Measurements from ENCODE around the gene OR4E1.
A peak's percentile ranks its signal among the peaks of the same experiment; 100 is the strongest.
"Not testable (repeated sequence)": the region's sequence is repeated elsewhere in the genome, so short reads cannot be mapped to it uniquely, and the experiment has no call there.

Gene OR4E1

DNA sequence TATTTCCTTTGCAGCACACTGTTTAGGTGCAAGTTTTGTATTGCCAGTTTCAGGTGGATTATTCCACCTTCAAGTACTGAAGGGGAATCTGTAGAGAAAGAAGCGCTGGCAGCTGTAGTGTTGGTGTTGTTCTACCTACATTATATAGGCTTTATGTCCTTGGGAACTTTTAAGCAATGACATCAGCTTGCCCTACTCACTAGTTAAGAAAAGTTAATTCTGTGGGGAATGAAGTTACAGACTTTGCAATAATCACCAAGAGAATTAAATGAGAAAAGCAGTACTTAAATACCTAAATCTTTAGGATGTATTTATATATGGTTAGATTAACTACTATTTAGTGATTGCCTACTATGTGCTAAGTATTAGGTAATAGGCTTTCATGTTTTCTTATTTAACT lies at the start of gene OR4E1:
Gene OR4E1, minus strand, starts transcription at position 101 of the 400 bp plus-strand sequence. CDS start 2,883 bp downstream, outside the sequence.
- DNase-seq (ENCODE audit: low spot score), result no peak

GRCh38 chr14:21721504-21721903 lies 47.9 kb upstream of the OR4E1 start:
- DNase-seq (ENCODE audit: low spot score), result no peak

GRCh38 chr14:21719841-21720240 lies 46.2 kb upstream of the OR4E1 start:
- no peak for DNase-seq (ENCODE audit: low spot score)

DNA sequence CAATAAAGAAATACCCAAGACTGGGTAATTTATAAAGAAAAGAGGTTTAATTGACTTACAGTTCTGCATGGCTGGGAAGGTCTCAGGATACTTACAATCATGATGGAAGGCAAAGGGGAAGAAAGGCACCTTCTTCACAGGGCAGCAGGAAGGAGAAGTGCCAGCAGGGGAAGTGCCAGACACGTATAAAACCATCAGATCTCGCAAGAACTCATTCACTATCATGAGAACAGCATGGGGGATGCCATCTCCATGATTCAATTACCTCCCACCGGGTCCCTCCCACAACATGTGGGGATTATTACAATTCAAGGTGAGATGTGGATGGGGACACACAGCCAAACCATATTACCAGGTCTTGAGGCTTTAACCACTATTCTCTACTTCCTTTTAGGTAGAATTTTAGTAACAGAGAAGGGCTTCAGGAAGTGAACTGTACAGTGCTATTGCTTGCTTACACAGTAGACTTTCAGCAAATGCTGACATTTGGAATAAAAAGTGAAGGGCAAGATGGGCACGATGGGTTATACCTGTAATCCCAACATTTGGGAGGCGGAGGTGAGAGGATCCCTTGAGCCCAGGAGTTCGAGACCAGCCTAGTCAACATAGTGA lies 40.8 kb upstream of the OR4E1 start:
- DNase-seq (ENCODE audit: low spot score), result no peak

- no peak for DNase-seq (ENCODE audit: low spot score)
These were observed 38.4 kb upstream of the OR4E1 start for GRCh38 chr14:21712036-21712435.

- peak; percentile 39 for DNase-seq (ENCODE audit: low spot score)
These were observed 37.8 kb upstream of the OR4E1 start for GRCh38 chr14:21711360-21711961.

DNA sequence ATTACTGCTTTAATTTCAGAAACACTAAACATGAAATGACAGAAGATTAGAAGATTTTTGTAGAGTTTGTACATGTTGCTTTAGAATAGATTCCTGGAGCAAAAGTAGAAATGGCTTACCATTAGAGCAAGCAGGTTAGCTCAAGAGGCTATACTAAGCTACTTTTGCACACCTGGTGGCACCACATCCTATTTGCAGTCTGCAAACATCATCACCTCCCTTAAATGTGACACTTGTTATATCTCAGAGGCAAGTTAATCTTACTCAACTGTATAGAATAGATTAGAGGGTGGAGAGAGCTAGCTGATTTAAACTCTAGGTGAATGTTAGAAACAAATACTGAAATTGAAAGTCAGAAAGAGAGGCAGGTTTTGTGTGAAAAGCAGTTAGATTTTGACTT lies 30.7 kb upstream of the OR4E1 start:
- no peak for DNase-seq (ENCODE audit: low spot score)

DNA sequence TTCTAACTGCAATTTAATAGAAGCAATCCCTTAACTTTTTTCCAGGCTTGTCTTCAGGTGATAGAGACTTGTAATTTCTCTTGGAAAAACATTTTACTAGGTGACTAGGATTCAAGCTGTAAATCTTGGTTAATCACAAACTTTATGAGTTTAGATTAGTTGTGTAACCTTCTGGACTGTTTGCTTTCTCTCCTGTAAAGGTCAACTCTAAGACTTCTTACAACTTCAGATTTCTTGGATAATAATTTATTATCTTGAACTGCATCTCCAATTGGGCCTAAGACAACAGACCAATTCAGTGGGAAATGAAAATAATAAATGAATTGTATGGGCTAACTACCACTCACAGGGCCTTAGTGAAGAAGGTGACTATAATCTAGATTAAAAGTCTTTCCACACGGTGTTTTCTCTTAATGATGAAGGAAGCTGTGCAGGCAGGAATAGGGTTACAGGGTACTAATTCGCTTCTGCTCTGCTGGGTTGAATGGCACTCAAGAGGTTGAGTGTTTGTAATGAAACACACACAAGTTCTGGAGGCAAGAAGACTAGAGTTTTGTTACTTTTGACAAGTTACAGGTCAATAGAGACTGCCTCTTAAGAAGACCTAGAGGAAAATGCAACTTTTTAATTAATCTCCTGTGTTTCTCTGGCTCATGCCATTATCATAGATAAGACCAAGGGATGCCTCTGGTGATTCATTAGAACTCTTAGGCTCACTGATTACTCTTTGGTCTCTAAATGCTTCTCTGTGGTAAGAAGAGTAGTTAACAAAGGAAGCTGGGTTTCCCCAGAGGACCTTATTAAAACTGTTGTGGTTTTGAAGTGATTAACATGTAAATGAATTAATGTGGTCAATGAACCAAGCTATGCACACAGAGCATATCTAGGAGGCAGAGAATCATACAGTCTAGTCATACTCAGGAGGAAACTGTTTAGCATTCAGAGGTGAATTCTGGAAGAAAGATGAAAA lies 30.0 kb upstream of the OR4E1 start:
- no peak for DNase-seq (ENCODE audit: low spot score)

GRCh38 chr14:21702316-21702715 lies 28.7 kb upstream of the OR4E1 start:
- no peak for DNase-seq (ENCODE audit: low spot score)

DNA sequence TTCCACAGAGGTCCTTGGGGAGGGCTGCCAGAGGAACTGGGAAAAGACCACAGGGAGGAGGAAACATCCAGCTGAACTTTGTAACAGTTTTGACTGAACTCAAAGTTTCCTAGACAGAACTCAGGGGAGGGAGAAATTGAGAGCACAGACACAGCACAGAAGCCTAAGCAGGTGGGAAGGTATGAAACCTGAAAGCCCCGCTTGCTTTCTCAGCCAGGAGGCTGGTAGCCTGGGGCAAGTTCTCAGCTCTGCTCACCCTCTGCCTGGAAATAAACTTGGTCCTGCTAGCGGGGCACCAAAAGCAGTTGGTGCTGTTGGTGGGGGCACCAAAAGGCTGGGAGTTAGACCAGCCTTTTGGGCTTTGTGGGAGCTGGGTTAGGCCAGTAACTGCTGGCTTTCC lies 25.9 kb upstream of the OR4E1 start:
- no peak for DNase-seq (ENCODE audit: low spot score)

DNA sequence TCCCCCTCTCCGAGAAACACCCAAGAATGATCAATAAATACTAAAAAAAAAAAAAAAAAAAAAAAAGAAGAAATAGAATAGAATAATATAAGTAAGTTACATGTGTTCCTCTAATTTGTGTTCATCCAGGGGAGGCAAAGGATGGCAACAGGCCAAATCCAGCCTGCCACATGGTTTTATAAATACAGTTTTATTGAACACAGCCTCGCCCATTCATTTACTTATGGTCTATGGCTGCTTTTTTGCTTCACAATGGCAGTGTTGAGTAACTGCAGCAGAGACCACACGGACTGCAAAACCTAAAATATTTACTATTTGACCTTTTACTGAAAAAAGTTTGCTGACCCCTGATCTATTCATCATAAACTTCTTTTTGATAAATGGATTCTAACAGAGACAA lies 24.9 kb upstream of the OR4E1 start:
- not testable (repeated sequence) for DNase-seq (ENCODE audit: low spot score)

GRCh38 chr14:21697662-21698061 lies 24.0 kb upstream of the OR4E1 start:
- not testable (repeated sequence) for DNase-seq (ENCODE audit: low spot score)

GRCh38 chr14:21694425-21694824 lies 20.8 kb upstream of the OR4E1 start:
- no peak for DNase-seq (ENCODE audit: low spot score)

- DNase-seq (ENCODE audit: low spot score), result no peak
These were observed 12.8 kb upstream of the OR4E1 start for GRCh38 chr14:21686468-21686867.

- no peak for DNase-seq (ENCODE audit: low spot score)
These were observed 6.5 kb upstream of the OR4E1 start for GRCh38 chr14:21680072-21680471.

- DNase-seq (ENCODE audit: low spot score), result no peak
These were observed 1.9 kb upstream of the OR4E1 start for GRCh38 chr14:21675566-21675965.

GRCh38 chr14:21672116-21672515 lies 1.5 kb downstream of the OR4E1 start:
- no peak for DNase-seq (ENCODE audit: low spot score)

GRCh38 chr14:21671371-21671770 lies 2.2 kb downstream of the OR4E1 start:
- no peak for DNase-seq (ENCODE audit: low spot score)

GRCh38 chr14:21669284-21669683 lies 4.3 kb downstream of the OR4E1 start:
- DNase-seq (ENCODE audit: low spot score), result no peak

- no peak for DNase-seq (ENCODE audit: low spot score)
These were observed 5.2 kb downstream of the OR4E1 start for GRCh38 chr14:21668377-21668776.

DNA sequence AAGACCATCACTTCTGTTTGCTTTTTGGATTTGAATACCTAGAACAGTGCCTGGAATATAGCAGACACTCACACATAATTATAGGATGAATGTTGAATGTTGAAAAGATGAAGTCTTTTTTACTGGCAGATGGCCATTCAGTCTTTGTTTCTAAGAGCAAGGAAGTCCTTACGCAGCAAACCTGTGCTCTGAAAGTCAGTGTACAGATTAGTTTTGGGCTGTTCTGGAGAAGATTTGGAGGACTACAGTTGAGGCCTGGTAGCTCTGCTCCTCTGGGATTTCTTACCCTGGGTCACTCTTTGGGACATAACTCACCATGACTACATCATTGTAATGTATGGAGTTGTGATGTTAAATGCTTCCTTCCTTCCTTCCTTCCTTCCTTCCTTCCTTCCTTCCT lies 16.6 kb downstream of the OR4E1 start:
- DNase-seq (ENCODE audit: low spot score), result no peak

- DNase-seq (ENCODE audit: low spot score), result no peak
These were observed 19.4 kb downstream of the OR4E1 start for GRCh38 chr14:21654215-21654614.

GRCh38 chr14:21653331-21653885 lies 20.2 kb downstream of the OR4E1 start, which contains the start of gene OR4E2:
OR4E2 (plus strand) TSS chr14:21653835; CDS start chr14:21665083, 11,248 bp downstream.
- no peak for DNase-seq (ENCODE audit: low spot score)

Data from hematopoietic multipotent progenitor cell treated with erythropoietin and hydrocortisone succinate and interleukin-3 and kit ligand, for 15 days (in vitro differentiated cells).